Kidney (tissue), 14 donors: Measurements from ENCODE around the gene ZNF648. TPM values are rescaled to one million over a fixed set of nuclear protein-coding genes. Genes with fewer than 3 reads are reported as not detected.
"Not testable (repeated sequence)": the region's sequence is repeated elsewhere in the genome, so short reads cannot be mapped to it uniquely, and the experiment has no call there.

Experiments
- DNase-seq, 5 donors: peaks; one replicate each; pipeline ENCODE4 v3.0.0-alpha.2; 2013 to 2020
- FAIRE-seq: peaks from 2 replicates; lab custom pipeline; 2012; peaks lifted over from hg19 to GRCh38; lab: Jason Lieb, UNC
- H3K27ac ChIP-seq, 2 donors: one replicate each; pipeline ENCODE4 v1.7.0; 2013; ENCODE audit warnings: low read depth in 2 of 2, low read length in 2 of 2, inconsistent platforms in 1 of 2
- H3K27me3 ChIP-seq: one replicate; pipeline ENCODE4 v1.7.1; 2013; ENCODE audit warnings: low read length, inconsistent platforms; ENCODE audit not compliant: control insufficient read depth, insufficient read depth
- H3K36me3 ChIP-seq, 3 donors: one replicate each; pipeline versions ENCODE4 v1.7.0 to v1.7.1; 2013; ENCODE audit warnings: low read length in 3 of 3, control low read depth in 1 of 3, inconsistent platforms in 1 of 3; ENCODE audit not compliant: insufficient read depth in 3 of 3, control insufficient read depth in 2 of 3
- H3K4me1 ChIP-seq, 3 donors: one replicate each; pipeline versions ENCODE4 v1.7.0 to v1.7.1; 2013; ENCODE audit warnings: low read length in 3 of 3, inconsistent platforms in 1 of 3, low read depth in 1 of 3; ENCODE audit not compliant: control insufficient read depth in 2 of 3, insufficient read depth in 2 of 3
- H3K4me3 ChIP-seq, 3 donors: one replicate each; pipeline versions ENCODE4 v1.7.0 to v1.8.1; 2013; ENCODE audit warnings: low read length in 3 of 3, control low read depth in 1 of 3, inconsistent platforms in 1 of 3
- H3K9ac ChIP-seq, 3 donors: one replicate each; pipeline versions ENCODE4 v1.7.0 to v1.7.1; 2013; ENCODE audit warnings: low read length in 3 of 3, control low read depth in 1 of 3, inconsistent platforms in 1 of 3
- H3K9me3 ChIP-seq, 3 donors: one replicate each; pipeline versions ENCODE4 v1.7.0 to v1.7.1; 2013; ENCODE audit warnings: low read length in 3 of 3, control low read depth in 1 of 3, inconsistent platforms in 1 of 3; ENCODE audit not compliant: control insufficient read depth in 2 of 3, insufficient read depth in 1 of 3
- intact Hi-C: fragments of 100-400 bp; cut with DNase I; formaldehyde crosslinking; loops from one replicate; pipeline ENCODE4 v1.11.1; 2022
- polyA plus RNA-seq: library from polyadenylated mRNA; stranded (reverse); fragments of 350-450 nt; fragmentation: Illumina TruSeq; extraction: RNeasy Lipid Tissue Mini Kit (QIAGEN cat#74804); gene quantifications from one replicate; pipeline ENCODE4 v1.2.3, GENCODE V29; 2014; ENCODE audit warnings: low read depth, low replicate concordance; ENCODE audit not compliant: insufficient read depth
- total RNA-seq: library from RNA; stranded (reverse); fragmentation: NEBNext Ultra II Directional; extraction: Animal tissue kit (Norgen Biotek cat#: 25700); gene quantifications from one replicate; pipeline ENCODE4 v1.2.1, GENCODE V29; 2021
- TF ChIP-seq, protein P1 (sequence below): IDR thresholded peaks from 3 replicates; pipeline ENCODE4 v1.5.1; 2012; ENCODE audit warnings: mild to moderate bottlenecking, moderate library complexity, borderline replicate concordance; ENCODE audit not compliant: insufficient read depth; ENCODE audit errors: extremely low read depth
- donor health status: control.
- donor health status: control.
- donor health status: control.
- donor health status: control.
- donor health status: control.
- donor health status: DM: yes; HTN: yes; CAD: no.
- donor health status: Normal renal cell carcinoma (clear cell type).

Gene ZNF648
- total and polyA plus RNA-seq, 2 donors from 2014 or later: not detected

DNA sequence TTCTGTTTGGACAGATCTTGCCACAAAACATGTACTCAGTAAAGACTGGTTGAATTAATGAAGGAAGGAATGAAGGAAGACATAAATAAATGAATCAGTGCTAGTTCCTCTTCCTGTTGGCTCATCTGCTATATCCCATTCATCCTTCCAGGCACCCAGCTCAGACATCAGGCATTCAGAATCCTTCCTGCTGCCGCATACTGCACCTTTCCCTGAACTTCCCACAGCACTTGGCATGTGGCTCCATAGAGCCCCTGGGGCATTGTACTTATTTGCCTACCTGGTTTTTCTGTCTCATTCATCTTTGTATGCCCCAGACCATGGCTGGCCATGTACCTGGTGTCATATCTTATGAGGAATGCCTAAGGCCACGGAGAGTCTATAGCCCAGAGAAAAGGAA lies 34.4 kb upstream of the ZNF648 start:
- no peak for FAIRE-seq
- H3K36me3 ChIP-seq: no peaks in the 10 kb centered on the region

DNA sequence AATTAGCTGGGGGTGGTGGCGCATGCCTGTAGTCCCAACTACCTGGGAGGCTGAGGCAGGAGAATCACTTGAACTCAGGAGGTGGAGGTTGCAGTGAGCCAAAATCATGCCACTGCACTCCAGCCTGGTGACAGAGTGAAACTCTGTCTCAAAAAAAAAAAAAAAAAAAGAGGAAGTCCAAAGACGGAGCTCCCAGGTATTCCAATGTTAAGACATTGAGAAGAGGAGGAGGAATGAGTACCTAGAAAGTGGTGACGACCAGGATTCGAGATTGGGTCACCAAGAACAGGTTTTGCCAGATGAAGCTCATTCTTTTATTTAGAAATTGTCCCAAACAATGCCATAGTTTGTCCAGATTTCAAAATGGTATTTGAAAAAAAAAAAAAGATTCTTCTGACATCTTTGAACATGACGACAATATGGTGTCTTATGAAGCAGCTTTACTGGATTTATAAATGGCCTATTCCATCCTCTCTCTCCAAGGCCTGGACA lies 33.0 kb upstream of the ZNF648 start:
- H3K36me3 ChIP-seq, H3K27me3 ChIP-seq, H3K27ac ChIP-seq, DNase-seq, intact Hi-C loops, H3K9me3 ChIP-seq, H3K9ac ChIP-seq, H3K4me3 ChIP-seq, H3K4me1 ChIP-seq, FAIRE-seq: not testable (repeated sequence)

More for the DNA sequence above, 34.4 kb upstream of the ZNF648 start:
- H3K9me3 ChIP-seq: peaks cover 0 to 2% (median 0%) of the 10 kb centered on the region in 3 donors
- H3K27ac ChIP-seq: no peak overlapping the region
- H3K9ac ChIP-seq: no peak overlapping the region
- intact Hi-C loops: no loop called here
- TF ChIP-seq, protein P1, sequence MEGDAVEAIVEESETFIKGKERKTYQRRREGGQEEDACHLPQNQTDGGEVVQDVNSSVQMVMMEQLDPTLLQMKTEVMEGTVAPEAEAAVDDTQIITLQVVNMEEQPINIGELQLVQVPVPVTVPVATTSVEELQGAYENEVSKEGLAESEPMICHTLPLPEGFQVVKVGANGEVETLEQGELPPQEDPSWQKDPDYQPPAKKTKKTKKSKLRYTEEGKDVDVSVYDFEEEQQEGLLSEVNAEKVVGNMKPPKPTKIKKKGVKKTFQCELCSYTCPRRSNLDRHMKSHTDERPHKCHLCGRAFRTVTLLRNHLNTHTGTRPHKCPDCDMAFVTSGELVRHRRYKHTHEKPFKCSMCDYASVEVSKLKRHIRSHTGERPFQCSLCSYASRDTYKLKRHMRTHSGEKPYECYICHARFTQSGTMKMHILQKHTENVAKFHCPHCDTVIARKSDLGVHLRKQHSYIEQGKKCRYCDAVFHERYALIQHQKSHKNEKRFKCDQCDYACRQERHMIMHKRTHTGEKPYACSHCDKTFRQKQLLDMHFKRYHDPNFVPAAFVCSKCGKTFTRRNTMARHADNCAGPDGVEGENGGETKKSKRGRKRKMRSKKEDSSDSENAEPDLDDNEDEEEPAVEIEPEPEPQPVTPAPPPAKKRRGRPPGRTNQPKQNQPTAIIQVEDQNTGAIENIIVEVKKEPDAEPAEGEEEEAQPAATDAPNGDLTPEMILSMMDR: no peak
- no peaks in the 10 kb centered on the region for H3K27me3 ChIP-seq
- H3K4me1 ChIP-seq: no peaks in the 10 kb centered on the region
- no peak overlapping the region for H3K4me3 ChIP-seq
- no peak for DNase-seq

DNA sequence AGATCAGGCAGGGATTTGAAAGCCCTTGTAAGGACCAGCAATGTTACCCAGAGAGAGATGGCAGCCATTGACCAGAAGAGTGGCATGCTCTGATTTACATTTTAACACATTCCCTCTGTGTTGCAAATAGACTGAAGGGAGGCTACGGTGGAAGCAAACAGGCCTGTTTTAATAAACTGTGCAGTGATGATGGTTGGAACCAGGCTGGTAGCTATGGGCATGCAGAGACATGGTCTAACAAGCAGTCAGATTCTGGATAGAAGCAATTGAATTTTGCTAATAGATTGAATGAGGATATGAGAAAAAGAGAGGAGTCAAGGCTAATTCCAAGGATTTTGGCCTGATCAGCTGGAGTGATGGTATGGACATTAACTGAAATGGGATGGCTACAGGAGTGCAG lies 32.3 kb upstream of the ZNF648 start:
- Histone ChIP-seq H3K4me3 (no peak overlapping the region), H3K9ac (no peak overlapping the region), H3K27ac (no peak overlapping the region), H3K9me3 (no peaks in the 10 kb centered on the region), H3K27me3 (no peaks in the 10 kb centered on the region), H3K36me3 (no peaks in the 10 kb centered on the region), H3K4me1 (no peaks in the 10 kb centered on the region)
- intact Hi-C loops: no loop called here
- FAIRE-seq (no peak), DNase-seq (no peak)
- TF ChIP-seq, protein P1: no peak

DNA sequence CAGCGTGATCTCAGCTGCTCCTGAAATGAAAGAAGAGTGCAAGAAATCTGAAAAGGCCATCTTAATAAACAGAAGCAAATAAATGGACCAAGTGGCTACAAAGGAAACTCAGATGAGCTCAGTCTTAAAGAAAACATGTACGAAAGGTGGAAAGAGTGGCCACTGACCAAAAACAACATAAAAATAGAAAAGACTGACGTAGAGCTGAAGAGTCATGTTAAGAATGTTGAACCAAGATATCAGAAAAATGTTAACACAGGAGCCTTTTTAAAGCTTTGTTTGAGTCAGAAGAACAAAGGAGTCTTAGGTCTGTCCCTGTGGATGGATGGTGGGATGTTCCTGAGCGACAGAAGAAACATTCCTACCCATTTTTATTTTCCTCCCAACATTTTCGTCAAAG lies 30.8 kb upstream of the ZNF648 start:
- Histone ChIP-seq H3K4me1 (no peaks in the 10 kb centered on the region), H3K9ac (no peak overlapping the region), H3K4me3 (no peak overlapping the region), H3K27me3 (no peaks in the 10 kb centered on the region), H3K9me3 (no peaks in the 10 kb centered on the region), H3K27ac (no peak overlapping the region), H3K36me3 (no peaks in the 10 kb centered on the region)
- TF ChIP-seq, protein P1: no peak
- intact Hi-C loops: no loop called here
- no peak for DNase-seq
- FAIRE-seq: no peak
